ENCODE data around the gene ECI2. TPM values are rescaled to one million over a fixed set of nuclear protein-coding genes. Genes with fewer than 3 reads are reported as not detected.

ECI2 gene
- total RNA-seq, 1 experiment from 2014 or later = 61.4 TPM

DNA sequence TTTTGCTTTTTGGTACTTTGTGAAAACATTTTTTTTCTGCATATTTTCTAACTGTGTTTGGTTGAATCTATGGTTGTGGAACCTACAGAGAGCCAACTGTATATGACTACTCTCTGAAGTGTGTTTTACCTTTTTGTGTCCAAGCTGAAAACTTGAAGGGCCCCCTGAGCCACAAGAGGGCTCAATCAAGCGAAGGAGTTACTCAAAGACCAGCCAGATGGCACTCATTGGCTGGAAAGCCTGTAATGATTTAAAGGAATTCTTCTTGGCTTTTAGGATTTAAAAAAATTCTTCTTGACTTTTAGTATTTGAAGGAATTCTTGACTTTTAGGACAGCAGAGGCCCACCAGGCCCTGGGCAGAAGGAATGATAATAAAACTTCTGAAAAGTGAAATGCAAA is 27.0 kb upstream of the ECI2 start:
- ATAC-seq = 0 out of 2 replicates have a peak, but pooled peaks have one; percentile 47
- Mint-ChIP-seq H3K27me3 (ENCODE audit: low read depth) (peaks cover 4% of the 10 kb centered on the region; the same call in 1 of the 2 replicates), H3K4me3 (no peak overlapping the region), H3K27ac (no peak overlapping the region), H3K36me3 (peaks cover 4% of the 10 kb centered on the region), H3K4me1 (no peaks in the 10 kb centered on the region), H3K9me3 (peaks cover 6% of the 10 kb centered on the region)
- TF ChIP-seq, protein P1, sequence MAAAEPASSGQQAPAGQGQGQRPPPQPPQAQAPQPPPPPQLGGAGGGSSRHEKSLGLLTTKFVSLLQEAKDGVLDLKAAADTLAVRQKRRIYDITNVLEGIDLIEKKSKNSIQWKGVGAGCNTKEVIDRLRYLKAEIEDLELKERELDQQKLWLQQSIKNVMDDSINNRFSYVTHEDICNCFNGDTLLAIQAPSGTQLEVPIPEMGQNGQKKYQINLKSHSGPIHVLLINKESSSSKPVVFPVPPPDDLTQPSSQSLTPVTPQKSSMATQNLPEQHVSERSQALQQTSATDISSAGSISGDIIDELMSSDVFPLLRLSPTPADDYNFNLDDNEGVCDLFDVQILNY (CRISPR knock-in tag; IDR thresholded peaks at IDR 0.05) = no peak
- TF ChIP-seq ESRRA (CRISPR knock-in tag; IDR thresholded peaks at IDR 0.05; ENCODE audit: borderline replicate concordance) (no peak), SOX15 (CRISPR knock-in tag; IDR thresholded peaks at IDR 0.05) (no peak), MXD4 (CRISPR knock-in tag; IDR thresholded peaks at IDR 0.05; ENCODE audit: borderline replicate concordance) (no peak), ZNF263 (CRISPR knock-in tag; IDR thresholded peaks at IDR 0.05; ENCODE audit: low read depth) (no peak), ATF1 (CRISPR knock-in tag; IDR thresholded peaks at IDR 0.05) (no peak), CREB1 (CRISPR knock-in tag; IDR thresholded peaks at IDR 0.05) (no peak), PREB (CRISPR knock-in tag; IDR thresholded peaks at IDR 0.05; ENCODE audit: borderline replicate concordance) (no peak), AFF4 (CRISPR knock-in tag; IDR thresholded peaks at IDR 0.05; ENCODE audit: borderline replicate concordance) (no peak), ZBTB43 (CRISPR knock-in tag; IDR thresholded peaks at IDR 0.05) (no peak), TEAD1 (CRISPR knock-in tag; IDR thresholded peaks at IDR 0.05) (no peak)
- ChIA-PET CTCF (interaction anchor here (1.0 to 2.3 kb wide), 2 partner anchors 11 to 48 kb away, joined by 3 to 22 read pairs; no protein-coding TSS in a partner anchor), POLR2A (no interaction called here)
- no peak for DNase-seq (ENCODE audit: low spot score)

DNA sequence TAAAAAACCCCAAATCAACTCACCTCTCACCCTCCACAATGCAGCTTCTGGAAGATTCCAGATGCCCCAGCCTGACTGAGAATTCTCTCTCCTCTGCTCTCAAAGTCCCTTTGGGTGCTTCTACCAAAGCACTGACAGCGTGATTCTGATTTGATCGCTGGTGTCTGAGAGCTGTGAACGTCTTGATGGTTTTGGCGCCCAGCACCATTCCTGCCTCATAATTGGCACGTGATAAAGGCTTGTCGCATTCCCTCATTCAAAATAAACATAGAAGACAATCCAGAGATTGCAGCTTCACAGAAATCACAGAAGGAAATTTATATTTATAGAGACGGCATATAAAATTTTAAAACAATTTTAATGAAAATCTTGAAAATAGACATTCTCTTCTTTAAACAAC is 24.1 kb upstream of the ECI2 start:
- ChIA-PET CTCF (interaction anchor here (1.2 kb wide), 1 partner anchor 51 kb away, joined by 4 read pairs; no protein-coding TSS in a partner anchor), POLR2A (no interaction called here)
- no peak overlapping the region for H3K27ac Mint-ChIP-seq
- no peaks in the 10 kb centered on the region for H3K9me3 Mint-ChIP-seq
- H3K4me3 Mint-ChIP-seq = no peak overlapping the region
- no peaks in the 10 kb centered on the region for H3K36me3 Mint-ChIP-seq
- peaks cover 4% of the 10 kb centered on the region; the same call in 1 of the 2 replicates for H3K4me1 Mint-ChIP-seq
- ATAC-seq (no peak), DNase-seq (ENCODE audit: low spot score) (no peak)
- H3K27me3 Mint-ChIP-seq (ENCODE audit: low read depth) = no peaks in the 10 kb centered on the region
- no peak for TF ChIP-seq ZNF512 (CRISPR knock-in tag; IDR thresholded peaks at IDR 0.05; ENCODE audit: borderline replicate concordance)
- no peak for TF ChIP-seq JUN (CRISPR knock-in tag; IDR thresholded peaks at IDR 0.05)
- TF ChIP-seq SP1 (CRISPR knock-in tag; conservative IDR thresholded peaks at IDR 0.05) = no peak
- no peak for TF ChIP-seq GTF2I (CRISPR knock-in tag; conservative IDR thresholded peaks at IDR 0.05)
- no peak for TF ChIP-seq RELA (CRISPR knock-in tag; IDR thresholded peaks at IDR 0.05; ENCODE audit: borderline replicate concordance)
- TF ChIP-seq JAZF1 (CRISPR knock-in tag; IDR thresholded peaks at IDR 0.05) = no peak
- no peak for TF ChIP-seq ZNF317 (CRISPR knock-in tag; IDR thresholded peaks at IDR 0.05; ENCODE audit: borderline replicate concordance, low read depth)
- no peak for TF ChIP-seq FOXJ3 (CRISPR knock-in tag; IDR thresholded peaks at IDR 0.05; ENCODE audit: borderline replicate concordance)
- TF ChIP-seq, protein P1 (CRISPR knock-in tag; IDR thresholded peaks at IDR 0.05) = no peak
- no peak for TF ChIP-seq FOXK1 (CRISPR knock-in tag; IDR thresholded peaks at IDR 0.05)
- no peak for TF ChIP-seq PRDM15 (CRISPR knock-in tag; IDR thresholded peaks at IDR 0.05)
- no peak for TF ChIP-seq NFE2L1 (CRISPR knock-in tag; IDR thresholded peaks at IDR 0.05)
